NOMO-1 treated with DMSO at 0.1 percent for 48 hours (cell line): ENCODE data around the gene DLGAP1.
A peak's percentile ranks its signal among the peaks of the same experiment; 100 is the strongest.

Experiments
- DNase-seq: peaks from one replicate; lab custom pipeline; 2025; ENCODE audit not compliant: unreplicated experiment; lab: John Stamatoyannopoulos, UW

Gene DLGAP1

GRCh38 chr18:3873698-3874097 is 581.4 kb downstream of the DLGAP1 start:
- no peak for DNase-seq

- no peak for DNase-seq
These were observed 581.9 kb downstream of the DLGAP1 start for GRCh38 chr18:3873211-3873610.

GRCh38 chr18:3872641-3873040 is 582.5 kb downstream of the DLGAP1 start:
- DNase-seq = peak; percentile 96

- DNase-seq = no peak
These were observed 583.4 kb downstream of the DLGAP1 start for GRCh38 chr18:3871687-3872086.

DNA sequence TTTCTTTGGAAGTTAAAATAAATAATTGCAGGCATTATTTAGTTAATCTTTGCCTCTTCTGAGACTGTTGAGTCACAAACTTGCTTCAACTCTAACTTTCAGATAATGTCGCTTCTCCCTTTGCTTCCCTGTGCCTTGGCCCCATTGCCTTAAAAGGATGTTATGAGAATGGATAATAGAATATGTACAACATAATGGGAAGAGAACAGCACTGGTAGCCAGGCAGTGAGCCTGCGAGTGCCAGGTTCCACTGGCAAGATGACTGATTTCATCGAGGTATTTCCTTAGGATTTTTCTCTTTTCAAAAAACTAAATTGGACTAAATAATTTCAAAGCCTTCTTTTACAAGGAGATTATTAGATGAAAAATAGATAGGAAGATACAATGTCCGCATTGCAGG is 584.2 kb downstream of the DLGAP1 start:
- no peak for DNase-seq

DNA sequence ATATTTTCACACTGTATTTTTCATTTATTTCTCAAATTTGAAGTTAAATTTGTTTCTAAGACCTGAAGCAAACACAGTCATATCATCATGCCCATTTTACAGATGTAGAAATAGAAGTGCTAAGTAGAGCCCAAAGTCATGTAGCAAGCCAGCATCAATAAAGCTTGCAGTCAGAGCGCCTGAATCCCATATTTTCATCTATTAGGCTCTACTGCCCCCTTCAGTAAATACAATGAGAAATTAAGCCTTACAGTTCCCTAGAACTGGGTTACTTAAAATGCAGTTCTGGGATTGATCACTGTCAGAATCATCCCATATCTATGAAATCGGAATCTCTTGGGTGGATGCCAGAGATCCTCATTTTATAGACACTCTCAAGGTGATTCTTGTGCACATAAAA is 585.3 kb downstream of the DLGAP1 start:
- peak; percentile 63 for DNase-seq

DNA sequence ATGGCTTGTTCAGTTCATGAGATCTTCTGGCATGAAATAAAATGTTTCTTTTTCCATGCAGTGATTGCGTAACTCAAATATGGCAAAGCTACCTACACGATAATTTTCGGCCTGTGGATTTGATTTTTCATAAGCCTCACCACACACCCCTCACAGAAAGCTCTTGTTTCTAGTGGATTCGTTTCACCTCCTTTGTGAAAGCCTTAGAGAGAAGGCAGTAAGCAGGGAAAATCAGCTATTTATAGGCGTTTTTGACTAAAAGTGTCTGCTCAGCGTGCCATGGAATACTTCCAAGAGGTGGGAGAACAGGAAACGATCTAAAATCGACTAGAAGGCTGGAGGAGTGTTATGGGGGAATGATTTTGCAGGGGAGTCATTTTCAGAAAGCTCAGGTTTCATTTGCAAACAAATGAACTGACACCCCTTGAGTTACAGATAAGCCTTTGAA is 587.2 kb downstream of the DLGAP1 start:
- DNase-seq = no peak

GRCh38 chr18:3867236-3867635 is 587.9 kb downstream of the DLGAP1 start:
- DNase-seq = no peak

DNA sequence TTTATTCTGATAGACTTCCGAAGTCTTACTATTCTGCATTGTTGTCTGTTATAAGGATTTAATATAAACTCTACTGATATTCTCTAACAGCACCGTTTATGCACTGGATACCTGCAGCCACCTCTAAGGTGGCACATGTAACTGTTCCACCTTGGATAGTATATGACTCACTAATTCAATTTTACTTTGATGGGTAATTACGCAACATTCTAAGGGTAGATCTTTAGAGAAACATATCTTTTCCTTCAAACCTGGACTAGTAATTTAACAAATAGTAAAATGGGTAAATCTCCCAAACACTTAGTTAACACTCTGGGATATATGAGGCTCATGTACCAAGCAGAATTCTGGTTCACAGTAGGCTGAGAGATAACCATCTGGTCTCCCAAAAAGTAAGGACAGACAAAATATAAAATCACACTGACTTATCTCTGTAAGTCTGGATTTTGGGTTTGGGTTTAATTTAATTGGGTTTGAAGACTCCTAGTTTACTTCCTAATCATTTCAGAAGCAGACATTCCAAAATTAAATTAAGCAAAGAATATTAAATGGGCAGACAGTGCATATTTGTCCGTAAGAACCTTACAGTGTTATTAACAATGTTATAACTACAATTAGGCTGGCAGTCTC is 590.3 kb downstream of the DLGAP1 start:
- no peak for DNase-seq

DNA sequence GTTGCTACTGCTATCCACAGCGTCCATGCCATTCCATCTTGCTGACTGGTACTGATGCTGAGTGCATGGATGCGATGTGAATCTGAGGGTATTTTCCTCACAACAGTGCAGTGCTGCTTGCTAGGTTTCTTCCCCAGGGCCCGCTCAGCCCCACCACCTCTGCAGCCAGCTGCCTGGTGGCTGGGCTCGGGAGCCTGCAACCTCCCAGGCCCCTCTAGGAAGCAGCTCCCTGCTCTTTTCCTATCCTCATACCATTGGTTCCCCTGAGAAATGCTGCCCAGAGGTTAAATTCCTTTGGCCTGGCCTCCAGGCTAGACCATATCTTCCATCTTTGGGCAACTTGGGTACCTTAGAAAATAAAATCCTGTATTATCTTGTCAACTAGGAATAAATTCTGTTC is 591.5 kb downstream of the DLGAP1 start:
- DNase-seq = no peak

- DNase-seq = no peak
These were observed 592.1 kb downstream of the DLGAP1 start for GRCh38 chr18:3863006-3863405.

GRCh38 chr18:3861495-3861894 is 593.6 kb downstream of the DLGAP1 start:
- no peak for DNase-seq

- DNase-seq = no peak
These were observed 597.6 kb downstream of the DLGAP1 start for GRCh38 chr18:3857544-3857943.

GRCh38 chr18:3855966-3856365 is 599.1 kb downstream of the DLGAP1 start:
- DNase-seq = no peak

DNA sequence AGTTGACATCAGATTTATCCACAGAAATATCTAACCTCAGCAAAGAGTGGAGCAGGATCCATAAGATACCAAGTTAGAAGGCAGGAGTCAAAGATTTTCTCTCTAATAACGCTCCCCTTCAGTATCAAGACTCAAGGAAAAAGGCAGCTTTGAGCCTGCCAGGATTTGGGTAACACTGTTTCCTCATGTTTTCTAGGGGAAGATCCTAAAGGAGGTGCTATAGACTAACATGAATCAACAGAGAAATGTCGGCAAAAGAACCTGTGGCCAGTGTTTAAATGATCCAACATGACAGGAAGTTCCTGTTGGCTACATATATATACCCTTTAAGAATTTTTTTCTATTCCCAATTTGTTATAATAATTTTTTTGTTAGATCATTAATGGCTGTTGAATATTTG is 602.8 kb downstream of the DLGAP1 start:
- no peak for DNase-seq

- no peak for DNase-seq
These were observed 603.9 kb downstream of the DLGAP1 start for GRCh38 chr18:3851159-3851558.

GRCh38 chr18:3848316-3848715 is 606.8 kb downstream of the DLGAP1 start:
- no peak for DNase-seq

DNA sequence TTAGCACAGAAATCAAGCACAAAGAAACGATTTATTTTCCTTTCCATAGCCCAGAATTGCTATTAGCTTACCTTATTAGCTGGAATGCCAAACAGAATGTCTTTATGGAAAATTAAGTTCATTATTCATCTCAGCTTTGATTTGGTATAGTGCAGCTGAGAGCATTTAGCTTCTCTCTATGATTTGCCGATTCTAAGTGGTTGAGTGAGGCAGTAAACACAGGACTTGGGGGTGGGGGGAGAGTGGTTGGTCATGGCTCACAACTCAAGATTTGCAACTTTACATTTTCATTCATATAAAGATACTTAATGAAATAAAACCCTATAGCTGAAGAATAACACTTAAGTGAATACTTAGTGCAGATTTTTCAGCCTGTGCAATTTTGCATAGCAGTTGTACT is 609.9 kb downstream of the DLGAP1 start:
- DNase-seq = no peak

- no peak for DNase-seq
These were observed 612.3 kb downstream of the DLGAP1 start for GRCh38 chr18:3842844-3843243.

- DNase-seq = no peak
These were observed 614.3 kb downstream of the DLGAP1 start for GRCh38 chr18:3840766-3841165.

GRCh38 chr18:3839581-3839981 is 615.5 kb downstream of the DLGAP1 start:
- no peak for DNase-seq

DNA sequence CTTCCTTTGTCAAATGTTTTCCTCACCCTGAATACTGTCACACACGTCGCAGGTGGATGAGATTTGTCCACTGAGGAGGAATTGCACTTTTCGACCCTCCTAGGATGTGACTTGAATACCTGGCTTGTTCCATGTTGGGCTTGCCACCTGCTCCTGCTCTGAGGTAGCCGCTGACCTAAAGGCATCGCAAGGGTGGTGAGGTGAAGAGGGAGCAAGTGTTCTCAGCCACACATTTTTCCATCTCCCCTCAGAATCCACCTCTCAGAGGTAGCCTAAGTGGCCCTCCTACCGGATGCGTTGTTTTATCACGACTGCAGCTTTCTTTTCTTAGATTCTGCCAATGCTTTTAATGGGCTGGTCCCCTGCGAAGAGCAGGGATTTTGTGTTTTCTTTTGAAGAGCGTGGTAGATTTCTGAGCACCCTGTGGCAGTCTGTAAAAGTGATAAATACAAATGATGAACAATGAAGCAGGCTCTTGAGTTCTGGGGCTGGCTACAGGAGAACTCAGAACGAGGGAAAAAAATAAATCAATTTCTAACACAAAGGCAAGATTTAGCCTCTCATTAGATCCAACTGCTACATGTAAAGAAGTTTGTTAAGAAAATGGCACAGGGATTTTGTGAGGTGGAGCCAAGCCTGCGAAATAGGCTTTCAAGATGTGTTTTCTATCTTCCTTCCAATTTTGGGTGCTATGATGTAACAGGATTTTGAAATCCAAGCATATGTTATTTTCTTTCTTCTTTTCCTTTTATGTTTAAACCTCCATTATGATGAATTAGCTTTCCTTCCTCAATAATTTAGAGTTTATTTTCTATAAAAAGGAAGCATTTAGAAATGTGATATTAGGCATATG is 618.4 kb downstream of the DLGAP1 start:
- DNase-seq = no peak
